Ishikawa (cell line): ENCODE data around the gene RAP1GAP.

Source experiments
- CEBPB ChIP-seq: IDR thresholded peaks from 2 replicates; pipeline ENCODE4 v1.6.1; 2012
- CREB1 ChIP-seq: IDR thresholded peaks from 2 replicates; pipeline ENCODE4 v1.6.1; 2012; ENCODE audit warnings: low read depth
- EGR1 ChIP-seq: IDR thresholded peaks from 2 replicates; pipeline ENCODE4 v1.6.1; 2012
- EP300 ChIP-seq: IDR thresholded peaks from 2 replicates; pipeline ENCODE4 v1.6.1; 2012; ENCODE audit warnings: borderline replicate concordance
- FOXM1 ChIP-seq: IDR thresholded peaks from 2 replicates; pipeline ENCODE4 v1.6.1; 2012; ENCODE audit warnings: low read depth, borderline replicate concordance
- MAX ChIP-seq: IDR thresholded peaks from 2 replicates; pipeline ENCODE4 v1.6.1; 2012
- NFIC ChIP-seq: IDR thresholded peaks from 2 replicates; pipeline ENCODE4 v1.6.1; 2012
- RAD21 ChIP-seq: IDR thresholded peaks from 2 replicates; pipeline ENCODE4 v1.6.1; 2012; ENCODE audit warnings: low read depth
- REST ChIP-seq: IDR thresholded peaks from 2 replicates; pipeline ENCODE4 v1.6.1; 2012; ENCODE audit warnings: low read depth, mild to moderate bottlenecking
- TAF1 ChIP-seq: IDR thresholded peaks from 2 replicates; pipeline ENCODE4 v1.6.1; 2012; ENCODE audit warnings: low read depth, mild to moderate bottlenecking
- TCF12 ChIP-seq: IDR thresholded peaks from 2 replicates; pipeline ENCODE4 v1.6.1; 2012; ENCODE audit warnings: low read depth
- TEAD4 ChIP-seq: IDR thresholded peaks from 2 replicates; pipeline ENCODE4 v1.6.1; 2012
- USF1 ChIP-seq: IDR thresholded peaks from 2 replicates; pipeline ENCODE4 v1.6.1; 2012
- YY1 ChIP-seq: IDR thresholded peaks from 2 replicates; pipeline ENCODE4 v1.6.1; 2012; ENCODE audit warnings: low read depth
- ZBTB7A ChIP-seq: IDR thresholded peaks from 2 replicates; pipeline ENCODE4 v1.6.1; 2012; ENCODE audit warnings: low read depth

The RAP1GAP gene

GRCh38 chr1:21655259-21655658 lies 13.9 kb downstream of the RAP1GAP start:
- TF ChIP-seq REST (no peak), NFIC (no peak), TCF12 (no peak), ZBTB7A (no peak), USF1 (no peak), TEAD4 (no peak), CEBPB (no peak), EGR1 (no peak), CREB1 (no peak), FOXM1 (no peak), EP300 (no peak), MAX (no peak), RAD21 (no peak), TAF1 (no peak), YY1 (no peak)

- TF ChIP-seq RAD21 = no peak
- no peak for TF ChIP-seq NFIC
- no peak for TF ChIP-seq YY1
- no peak for TF ChIP-seq TEAD4
- TF ChIP-seq CREB1 = no peak
- no peak for TF ChIP-seq EP300
- TF ChIP-seq USF1 = no peak
- no peak for TF ChIP-seq ZBTB7A
- TF ChIP-seq FOXM1 = no peak
- no peak for TF ChIP-seq TAF1
- TF ChIP-seq MAX = no peak
- no peak for TF ChIP-seq TCF12
- no peak for TF ChIP-seq EGR1
- TF ChIP-seq REST = no peak
- TF ChIP-seq CEBPB = no peak
These were observed 14.9 kb downstream of the RAP1GAP start for GRCh38 chr1:21654209-21654608.

GRCh38 chr1:21653744-21654100 lies 15.4 kb downstream of the RAP1GAP start:
- TF ChIP-seq FOXM1 = no peak

- no peak for TF ChIP-seq REST
- no peak for TF ChIP-seq MAX
- TF ChIP-seq NFIC = no peak
- no peak for TF ChIP-seq USF1
- TF ChIP-seq CREB1 = no peak
- TF ChIP-seq ZBTB7A = no peak
- TF ChIP-seq EP300 = no peak
- TF ChIP-seq EGR1 = no peak
- TF ChIP-seq RAD21 = no peak
- no peak for TF ChIP-seq CEBPB
- TF ChIP-seq TAF1 = no peak
- TF ChIP-seq TCF12 = no peak
- no peak for TF ChIP-seq YY1
- TF ChIP-seq TEAD4 = no peak
These were observed 16.0 kb downstream of the RAP1GAP start for GRCh38 chr1:21652937-21653743.
